ENCODE results near the gene FSHR. TPM values are rescaled to one million over a fixed set of nuclear protein-coding genes. Genes with fewer than 3 reads are reported as not detected.

Gene FSHR
- total RNA-seq, 4 donors from 2014 or later, result not detected

- TF ChIP-seq POLR2A (IDR thresholded peaks at IDR 0.05) (no peak), EP300 (IDR thresholded peaks at IDR 0.05; ENCODE audit: low read depth) (no peak), CTCF (IDR thresholded peaks at IDR 0.05) (no peak), POLR2AphosphoS5 (IDR thresholded peaks at IDR 0.05) (no peak)
- no peaks in the 10 kb centered on the region for H3K27me3 ChIP-seq
- in situ Hi-C loops (cut with MboI; ENCODE audit: low pct_ligation_motif_present in 1 of 4, low pct_unique_long_range_greater_than_20kb in 1 of 4, low sequenced_read_pairs in 3 of 4), result no loop called here
- H3K36me3 ChIP-seq, result no peaks in the 10 kb centered on the region
- H3K4me1 ChIP-seq, result no peaks in the 10 kb centered on the region
- intact Hi-C loops (cut with DNase I; ENCODE audit: low total_unique reads), result loop anchor here (1.0 kb wide), 1 partner anchor 15 kb away; no protein-coding TSS in a partner anchor
- WGBS, 2 donors (ENCODE audit: low coverage in 1 of 2), result 58 to 67% methylated on average over 1 to 4 of the region's 4 CpGs
- DNase-seq, result no peak
- H3K4me3 ChIP-seq, result no peak overlapping the region
- no peaks in the 10 kb centered on the region for H3K9me3 ChIP-seq
- no peak overlapping the region for H3K27ac ChIP-seq
Measured at GRCh38 chr2:49189512-49190225, 35.4 kb upstream of the FSHR start.

DNA sequence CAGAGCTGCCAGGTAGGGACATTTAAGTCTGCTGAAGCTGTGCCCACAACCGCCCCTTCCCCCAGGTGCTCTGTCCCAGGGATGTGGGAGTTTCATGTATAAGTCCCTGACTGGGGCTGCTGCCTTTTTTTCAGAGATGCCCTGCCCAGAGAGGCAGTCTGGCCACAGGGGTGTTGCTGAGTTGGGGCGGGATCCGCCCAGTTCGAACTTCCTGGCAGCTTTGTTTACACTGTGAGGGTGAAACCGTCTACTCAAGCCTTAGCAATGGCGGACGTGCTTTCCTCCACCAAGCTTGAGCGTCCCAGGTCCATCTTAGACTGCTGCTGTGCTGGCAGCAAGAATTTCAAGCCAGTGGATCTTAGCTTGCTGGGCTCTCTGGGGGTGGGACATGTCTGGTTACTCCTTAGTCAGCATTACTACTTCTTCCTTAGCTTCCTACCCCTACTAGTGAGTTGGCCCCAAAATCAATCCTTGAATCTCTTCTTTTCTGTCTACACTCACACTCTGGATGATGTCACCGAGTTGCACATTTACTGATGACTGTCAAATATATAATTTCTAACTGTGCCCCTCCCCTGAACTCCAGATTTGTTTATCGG lies 31.8 kb upstream of the FSHR start:
- Histone ChIP-seq H3K9me3 (no peaks in the 10 kb centered on the region), H3K27ac (no peak overlapping the region), H3K4me1 (no peaks in the 10 kb centered on the region), H3K4me3 (no peak overlapping the region), H3K27me3 (no peaks in the 10 kb centered on the region), H3K36me3 (no peaks in the 10 kb centered on the region)
- TF ChIP-seq POLR2A (IDR thresholded peaks at IDR 0.05), result no peak
- no peak for TF ChIP-seq CTCF (IDR thresholded peaks at IDR 0.05)
- no peak for TF ChIP-seq POLR2AphosphoS5 (IDR thresholded peaks at IDR 0.05)
- TF ChIP-seq EP300 (IDR thresholded peaks at IDR 0.05; ENCODE audit: low read depth), result no peak
- intact Hi-C loops (cut with DNase I; ENCODE audit: low total_unique reads), result no loop called here
- 85 to 92% methylated on average over 2 to 10 of the region's 10 CpGs for WGBS, 2 donors (ENCODE audit: low coverage in 1 of 2)
- no peak for DNase-seq
- in situ Hi-C loops (cut with MboI; ENCODE audit: low pct_ligation_motif_present in 1 of 4, low pct_unique_long_range_greater_than_20kb in 1 of 4, low sequenced_read_pairs in 3 of 4), result no loop called here

DNA sequence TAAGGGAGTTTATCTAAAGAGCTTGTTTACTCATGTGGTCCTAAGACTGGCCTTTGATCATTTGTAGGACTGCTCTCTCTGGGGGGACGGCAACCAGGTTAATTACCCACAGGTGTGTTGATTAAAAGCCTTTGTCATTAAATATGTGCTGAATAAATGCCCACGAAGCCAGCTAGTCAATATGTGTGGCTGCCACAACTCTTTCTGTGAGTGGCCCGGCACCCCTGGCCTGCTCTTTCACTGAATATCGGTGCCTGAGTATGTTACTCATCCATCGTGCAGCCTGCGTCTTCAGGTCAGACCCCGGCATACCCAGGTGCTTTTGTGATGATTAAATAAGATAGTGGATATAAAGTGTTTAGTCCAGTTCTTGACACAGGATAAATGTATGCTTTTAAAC lies 24.3 kb upstream of the FSHR start:
- Histone ChIP-seq H3K4me1 (no peaks in the 10 kb centered on the region), H3K9me3 (no peaks in the 10 kb centered on the region), H3K4me3 (no peak overlapping the region), H3K27ac (no peak overlapping the region), H3K27me3 (no peaks in the 10 kb centered on the region), H3K36me3 (no peaks in the 10 kb centered on the region)
- TF ChIP-seq EP300 (IDR thresholded peaks at IDR 0.05; ENCODE audit: low read depth), result no peak
- TF ChIP-seq POLR2A (IDR thresholded peaks at IDR 0.05), result no peak
- TF ChIP-seq POLR2AphosphoS5 (IDR thresholded peaks at IDR 0.05), result no peak
- TF ChIP-seq CTCF (IDR thresholded peaks at IDR 0.05), result no peak
- 58 to 79% methylated on average over 3 to 7 of the region's 7 CpGs for WGBS, 2 donors (ENCODE audit: low coverage in 1 of 2)
- in situ Hi-C loops (cut with MboI; ENCODE audit: low pct_ligation_motif_present in 1 of 4, low pct_unique_long_range_greater_than_20kb in 1 of 4, low sequenced_read_pairs in 3 of 4) (no loop called here), intact Hi-C loops (cut with DNase I; ENCODE audit: low total_unique reads) (no loop called here)
- DNase-seq, result no peak

GRCh38 chr2:49177194-49177593 lies 22.9 kb upstream of the FSHR start:
- H3K27me3 ChIP-seq, result no peaks in the 10 kb centered on the region
- in situ Hi-C loops (cut with MboI; ENCODE audit: low pct_ligation_motif_present in 1 of 4, low pct_unique_long_range_greater_than_20kb in 1 of 4, low sequenced_read_pairs in 3 of 4), result no loop called here
- H3K27ac ChIP-seq, result no peak overlapping the region
- H3K4me1 ChIP-seq, result no peaks in the 10 kb centered on the region
- DNase-seq, result no peak
- WGBS, 2 donors (ENCODE audit: low coverage in 1 of 2), result 97% methylated on average over 1 of the region's 1 CpG; no CpG with 5 or more reads in 1 of the 2 donors
- TF ChIP-seq CTCF (IDR thresholded peaks at IDR 0.05) (no peak), POLR2AphosphoS5 (IDR thresholded peaks at IDR 0.05) (no peak), POLR2A (IDR thresholded peaks at IDR 0.05) (no peak), EP300 (IDR thresholded peaks at IDR 0.05; ENCODE audit: low read depth) (no peak)
- no peaks in the 10 kb centered on the region for H3K36me3 ChIP-seq
- H3K4me3 ChIP-seq, result no peak overlapping the region
- intact Hi-C loops (cut with DNase I; ENCODE audit: low total_unique reads), result no loop called here
- H3K9me3 ChIP-seq, result no peaks in the 10 kb centered on the region
